Trophoblast cell (in vitro differentiated cells and primary cell): ENCODE results near the gene KLHL3.

Experiments
- DNase-seq, 2 donors: peaks; one replicate each; pipeline ENCODE4 v3.0.0-alpha.2; 2016
- H2AFZ ChIP-seq: 2 replicates; pipeline ENCODE4 v1.6.1; 2013; ENCODE audit warnings: low read length, moderate library complexity, mild to moderate bottlenecking; ENCODE audit not compliant: insufficient read depth, poor library complexity
- H2AK5ac ChIP-seq: 2 replicates; pipeline ENCODE4 v1.6.1; 2013; ENCODE audit warnings: mild to moderate bottlenecking, low read length
- H2BK120ac ChIP-seq: 2 replicates; pipeline ENCODE4 v1.6.1; 2013; ENCODE audit warnings: low read length, mild to moderate bottlenecking, moderate library complexity; ENCODE audit not compliant: insufficient read depth, poor library complexity
- H2BK12ac ChIP-seq: 2 replicates; pipeline ENCODE4 v1.6.1; 2013; ENCODE audit warnings: mild to moderate bottlenecking, low read length, moderate library complexity
- H2BK5ac ChIP-seq: 2 replicates; pipeline ENCODE4 v1.6.1; 2013; ENCODE audit warnings: low read length, low read depth, moderate library complexity, mild to moderate bottlenecking; ENCODE audit not compliant: poor library complexity
- H3K14ac ChIP-seq: 2 replicates; pipeline ENCODE4 v1.6.1; 2013; ENCODE audit warnings: mild to moderate bottlenecking, low read length
- H3K18ac ChIP-seq: 2 replicates; pipeline ENCODE4 v1.6.1; 2013; ENCODE audit warnings: mild to moderate bottlenecking, low read length
- H3K23ac ChIP-seq: 2 replicates; pipeline ENCODE4 v1.6.1; 2013; ENCODE audit warnings: low read length
- H3K27ac ChIP-seq: 2 replicates; pipeline ENCODE4 v1.5.1; 2013; ENCODE audit warnings: low read depth, mild to moderate bottlenecking, inconsistent platforms, low read length, moderate library complexity
- H3K27me3 ChIP-seq: 2 replicates; pipeline ENCODE4 v1.6.1; 2013; ENCODE audit warnings: inconsistent platforms, mild to moderate bottlenecking, low read length, moderate library complexity; ENCODE audit not compliant: insufficient read depth
- H3K36me3 ChIP-seq, 2 experiments: 1 replicate in 1 of 2; 2 replicates in 1 of 2; pipeline ENCODE4 v1.6.1; 2013; ENCODE audit warnings: low read length in 2 of 2, mild to moderate bottlenecking in 2 of 2, moderate library complexity in 1 of 2; ENCODE audit not compliant: insufficient read depth in 2 of 2, control insufficient read depth in 1 of 2
- H3K4ac ChIP-seq: 2 replicates; pipeline ENCODE4 v1.6.1; 2013; ENCODE audit warnings: low read depth, mild to moderate bottlenecking, low read length, moderate library complexity
- H3K4me1 ChIP-seq, 2 experiments: 1 replicate in 1 of 2; 2 replicates in 1 of 2; pipeline ENCODE4 v1.6.1; 2013; ENCODE audit warnings: low read length in 2 of 2, mild to moderate bottlenecking in 2 of 2, moderate library complexity in 1 of 2; ENCODE audit not compliant: insufficient read depth in 2 of 2, control insufficient read depth in 1 of 2
- H3K4me2 ChIP-seq: 2 replicates; pipeline ENCODE4 v1.6.1; 2013; ENCODE audit warnings: inconsistent platforms, mild to moderate bottlenecking, low read length, moderate library complexity
- H3K4me3 ChIP-seq: 2 replicates; pipeline ENCODE4 v1.5.1; 2013; ENCODE audit warnings: mild to moderate bottlenecking, low read depth, low read length, inconsistent platforms
- H3K79me1 ChIP-seq: one replicate; pipeline ENCODE4 v1.6.1; 2013; ENCODE audit warnings: low read length
- H3K79me2 ChIP-seq: 2 replicates; pipeline ENCODE4 v1.6.1; 2013; ENCODE audit warnings: low read length, mild to moderate bottlenecking; ENCODE audit not compliant: control insufficient read depth, insufficient read depth, poor library complexity
- H3K9ac ChIP-seq: 2 replicates; pipeline ENCODE4 v1.6.1; 2013; ENCODE audit warnings: mild to moderate bottlenecking, low read length
- H3K9me3 ChIP-seq: 2 replicates; pipeline ENCODE4 v1.6.1; 2013; ENCODE audit warnings: low read depth, mild to moderate bottlenecking, control low read depth, inconsistent platforms, low read length; ENCODE audit not compliant: insufficient read depth
- H4K12ac ChIP-seq: 2 replicates; pipeline ENCODE4 v1.6.1; 2013; ENCODE audit warnings: low read depth, mild to moderate bottlenecking, low read length, moderate library complexity
- H4K8ac ChIP-seq: 2 replicates; pipeline ENCODE4 v1.6.1; 2013; ENCODE audit warnings: low read depth, mild to moderate bottlenecking, low read length, moderate library complexity
- H4K91ac ChIP-seq: one replicate; pipeline ENCODE4 v1.6.1; 2013; ENCODE audit warnings: low read depth, mild to moderate bottlenecking, low read length, moderate library complexity
- WGBS: extraction: QIAGEN DNeasy Blood & Tissue Kit; methylation state at CpG from one replicate; pipeline ENCODE4 v1.1.7; 2013; ENCODE audit warnings: missing lambda C conversion rate; ENCODE audit not compliant: insufficient read length, insufficient coverage; ENCODE audit errors: extremely low coverage; 5-methylcytosine and 5-hydroxymethylcytosine counted together

The KLHL3 gene

GRCh38 chr5:137672881-137673280, 63.0 kb downstream of the KLHL3 start:
- Histone ChIP-seq H3K79me1 (no peaks in the 10 kb centered on the region), H3K4me1 (no peaks in the 10 kb centered on the region), H4K91ac (no peak overlapping the region), H4K8ac (no peak overlapping the region), H2AK5ac (no peak overlapping the region), H2BK120ac (no peak overlapping the region), H2AFZ (no peak overlapping the region), H2BK5ac (no peak overlapping the region), H3K4me2 (no peak overlapping the region), H2BK12ac (no peak overlapping the region), H3K4ac (no peak overlapping the region), H3K27ac (no peak overlapping the region), H3K79me2 (no peaks in the 10 kb centered on the region), H3K9me3 (no peaks in the 10 kb centered on the region), H3K36me3 (no peaks in the 10 kb centered on the region), H3K14ac (no peak overlapping the region), H4K12ac (no peak overlapping the region), H3K9ac (no peak overlapping the region), H3K27me3 (no peaks in the 10 kb centered on the region), H3K4me3 (no peak overlapping the region), H3K23ac (no peak overlapping the region), H3K18ac (no peak overlapping the region)
- no peak for DNase-seq
- no CpG with 5 or more reads among the region's 3 CpGs for WGBS

- Histone ChIP-seq H3K18ac (no peak overlapping the region), H3K79me1 (no peaks in the 10 kb centered on the region), H2BK120ac (no peak overlapping the region), H3K4me3 (no peak overlapping the region), H2BK5ac (no peak overlapping the region), H3K14ac (no peak overlapping the region), H3K79me2 (no peaks in the 10 kb centered on the region), H3K27me3 (no peaks in the 10 kb centered on the region), H2BK12ac (no peak overlapping the region), H4K8ac (no peak overlapping the region), H3K9ac (no peak overlapping the region), H4K12ac (no peak overlapping the region), H3K36me3 (no peaks in the 10 kb centered on the region), H2AFZ (no peak overlapping the region), H2AK5ac (no peak overlapping the region), H3K4me1 (no peaks in the 10 kb centered on the region), H3K4me2 (no peak overlapping the region), H3K27ac (no peak overlapping the region), H3K4ac (no peak overlapping the region), H3K9me3 (no peaks in the 10 kb centered on the region), H4K91ac (no peak overlapping the region), H3K23ac (no peak overlapping the region)
- no CpG with 5 or more reads among the region's 6 CpGs for WGBS
- DNase-seq: no peak
Observed at GRCh38 chr5:137672001-137672400, 63.9 kb downstream of the KLHL3 start.

DNA sequence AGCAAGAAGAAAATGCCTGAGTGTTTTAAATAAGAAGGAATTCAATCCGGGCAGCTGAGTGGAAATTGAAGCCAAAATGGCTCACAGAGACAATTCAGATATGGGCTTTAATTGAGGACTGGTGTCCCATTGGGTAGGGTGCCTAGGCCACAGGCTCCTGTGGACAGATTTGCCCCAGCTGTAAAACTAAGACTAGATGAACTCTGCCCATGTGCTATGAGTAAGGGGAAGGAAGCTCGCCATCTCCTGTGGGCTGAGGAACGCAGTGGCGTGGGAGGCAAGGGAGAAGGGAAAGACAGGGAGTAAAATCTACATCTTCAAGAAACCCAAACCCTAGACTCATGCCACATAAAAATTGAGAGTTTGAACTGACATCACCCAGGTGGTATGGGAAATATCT, 66.1 kb downstream of the KLHL3 start:
- Histone ChIP-seq H4K12ac (no peak overlapping the region), H3K27ac (no peak overlapping the region), H2BK5ac (no peak overlapping the region), H3K14ac (no peak overlapping the region), H3K4me1 (no peaks in the 10 kb centered on the region), H4K91ac (no peak overlapping the region), H3K9ac (no peak overlapping the region), H3K4ac (no peak overlapping the region), H3K4me2 (no peak overlapping the region), H4K8ac (no peak overlapping the region), H3K36me3 (no peaks in the 10 kb centered on the region), H3K79me1 (no peaks in the 10 kb centered on the region), H3K79me2 (no peaks in the 10 kb centered on the region), H3K18ac (no peak overlapping the region), H2AFZ (no peak overlapping the region), H3K9me3 (no peaks in the 10 kb centered on the region), H2BK120ac (no peak overlapping the region), H3K4me3 (no peak overlapping the region), H2AK5ac (no peak overlapping the region), H3K27me3 (no peaks in the 10 kb centered on the region), H3K23ac (no peak overlapping the region), H2BK12ac (no peak overlapping the region)
- WGBS: no CpG with 5 or more reads among the region's 4 CpGs
- DNase-seq: no peak

DNA sequence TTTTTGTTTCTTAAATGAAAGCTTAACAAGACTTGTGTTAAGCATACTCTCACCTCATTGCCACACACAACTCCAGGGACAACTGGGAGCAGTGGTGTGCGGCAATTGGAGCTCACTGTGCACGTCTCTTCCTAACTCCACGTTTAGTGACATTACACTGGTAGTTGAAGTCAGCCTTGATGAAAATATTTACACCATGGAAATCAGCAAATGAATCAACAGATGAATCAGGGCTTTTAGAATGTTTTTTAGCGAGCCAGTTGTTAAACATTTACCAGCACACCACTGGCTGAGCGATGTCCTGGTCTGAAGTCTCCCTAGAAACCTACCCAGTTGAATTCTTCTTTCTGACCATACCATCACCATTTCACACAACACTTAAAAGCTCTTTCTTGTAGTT, 67.3 kb downstream of the KLHL3 start:
- Histone ChIP-seq H3K23ac (no peak overlapping the region), H2AFZ (no peak overlapping the region), H2BK5ac (no peak overlapping the region), H2BK12ac (no peak overlapping the region), H3K4ac (no peak overlapping the region), H4K12ac (no peak overlapping the region), H3K27ac (no peak overlapping the region), H3K27me3 (no peaks in the 10 kb centered on the region), H3K4me2 (no peak overlapping the region), H3K79me2 (no peaks in the 10 kb centered on the region), H2BK120ac (no peak overlapping the region), H3K79me1 (no peaks in the 10 kb centered on the region), H4K91ac (no peak overlapping the region), H3K18ac (no peak overlapping the region), H3K9ac (no peak overlapping the region), H3K14ac (no peak overlapping the region), H3K4me1 (no peaks in the 10 kb centered on the region), H3K9me3 (no peaks in the 10 kb centered on the region), H2AK5ac (no peak overlapping the region), H3K36me3 (no peaks in the 10 kb centered on the region), H3K4me3 (no peak overlapping the region), H4K8ac (no peak overlapping the region)
- DNase-seq: no peak
- no CpG with 5 or more reads among the region's 5 CpGs for WGBS

GRCh38 chr5:137667341-137667740, 68.5 kb downstream of the KLHL3 start:
- no peak overlapping the region for H3K4me2 ChIP-seq
- H3K9ac ChIP-seq: no peak overlapping the region
- DNase-seq: no peak
- no peak overlapping the region for H2BK12ac ChIP-seq
- H3K9me3 ChIP-seq: no peaks in the 10 kb centered on the region
- H3K27ac ChIP-seq: no peak overlapping the region
- no peak overlapping the region for H2BK120ac ChIP-seq
- H3K4me3 ChIP-seq: no peak overlapping the region
- no peak overlapping the region for H2BK5ac ChIP-seq
- no peak overlapping the region for H3K4ac ChIP-seq
- H4K91ac ChIP-seq: no peak overlapping the region
- H3K23ac ChIP-seq: no peak overlapping the region
- no peak overlapping the region for H3K14ac ChIP-seq
- no peak overlapping the region for H4K12ac ChIP-seq
- H3K36me3 ChIP-seq: no peaks in the 10 kb centered on the region
- no peak overlapping the region for H2AK5ac ChIP-seq
- H3K79me2 ChIP-seq: no peaks in the 10 kb centered on the region
- no peaks in the 10 kb centered on the region for H3K79me1 ChIP-seq
- no peak overlapping the region for H3K18ac ChIP-seq
- no peak overlapping the region for H4K8ac ChIP-seq
- no peaks in the 10 kb centered on the region for H3K27me3 ChIP-seq
- no peaks in the 10 kb centered on the region for H3K4me1 ChIP-seq
- no peak overlapping the region for H2AFZ ChIP-seq
